GM03348 (cell line): ENCODE results near the gene SNRPD3.
"Not testable (repeated sequence)": the region's sequence is repeated elsewhere in the genome, so short reads cannot be mapped to it uniquely, and the experiment has no call there.

ENCODE experiments used
- DNase-seq: peaks from one replicate; pipeline ENCODE4 v3.0.0; 2012; ENCODE audit warnings: low spot score

SNRPD3 gene

GRCh38 chr22:24609888-24610287 is 54.1 kb downstream of the SNRPD3 start:
- DNase-seq = not testable (repeated sequence)

GRCh38 chr22:24614794-24615193 is 59.0 kb downstream of the SNRPD3 start:
- not testable (repeated sequence) for DNase-seq

GRCh38 chr22:24621244-24621643 is 65.4 kb downstream of the SNRPD3 start:
- DNase-seq = not testable (repeated sequence)

GRCh38 chr22:24622596-24622995 is 66.8 kb downstream of the SNRPD3 start:
- DNase-seq = not testable (repeated sequence)
